CD4-positive, CD25-positive, alpha-beta regulatory T cell (primary cell): ENCODE data around the gene STK4. TPM values are rescaled to one million over a fixed set of nuclear protein-coding genes. Genes with fewer than 3 reads are reported as not detected.
A peak's percentile ranks its signal among the peaks of the same experiment; 100 is the strongest.

Experiments used
- ATAC-seq, 2 donors: fragments of 150-1000 bp; cut with Tn5 transposase; one replicate each; pipeline ENCODE4 v1.10.0; 2021; ENCODE audit warnings: low read depth in 2 of 2, moderate number of reproducible peaks in 2 of 2, moderate library complexity in 1 of 2
- DNase-seq, 3 donors: peaks; one replicate each; pipeline versions ENCODE4 v3.0.0 to v3.0.0-alpha.2; 2012 to 2022; ENCODE audit warnings: mixed read lengths in 1 of 3
- H3K27ac ChIP-seq: one replicate; pipeline ENCODE4 v1.7.0; 2013; ENCODE audit warnings: mild to moderate bottlenecking, low read length; ENCODE audit not compliant: insufficient read depth, poor library complexity, severe bottlenecking
- H3K27me3 ChIP-seq: one replicate; pipeline ENCODE4 v1.7.0; 2013; ENCODE audit warnings: low read length; ENCODE audit not compliant: control insufficient read depth, insufficient read depth
- H3K36me3 ChIP-seq: one replicate; pipeline ENCODE4 v1.7.0; 2013; ENCODE audit warnings: mild to moderate bottlenecking, low read length, moderate library complexity; ENCODE audit not compliant: control insufficient read depth, insufficient read depth
- H3K4me1 ChIP-seq: 2 replicates; pipeline ENCODE4 v1.7.0; 2013; ENCODE audit warnings: mild to moderate bottlenecking, low read length; ENCODE audit not compliant: insufficient read depth, control insufficient read depth, poor library complexity, severe bottlenecking
- H3K4me3 ChIP-seq: one replicate; pipeline ENCODE4 v1.7.0; 2013; ENCODE audit warnings: low read depth, mild to moderate bottlenecking, low read length, moderate library complexity
- H3K9me3 ChIP-seq, 2 experiments: 1 replicate in 1 of 2; 2 replicates in 1 of 2; pipeline ENCODE4 v1.7.0; 2013; ENCODE audit warnings: low read length in 2 of 2, mild to moderate bottlenecking in 1 of 2, moderate library complexity in 1 of 2; ENCODE audit not compliant: control insufficient read depth in 2 of 2
- H3K27ac Mint-ChIP-seq, 3 donors: one replicate each; pipeline ENCODE4 v1.8.0; 2020 to 2022; ENCODE audit warnings: mild to moderate bottlenecking in 3 of 3, mixed read lengths in 3 of 3, moderate library complexity in 2 of 3
- H3K27me3 Mint-ChIP-seq: one replicate; pipeline ENCODE4 v1.8.0; 2022; ENCODE audit warnings: mild to moderate bottlenecking, mixed read lengths
- H3K36me3 Mint-ChIP-seq: one replicate; pipeline ENCODE4 v1.8.0; 2020; ENCODE audit warnings: mixed read lengths
- H3K4me1 Mint-ChIP-seq, 4 donors: one replicate each; pipeline ENCODE4 v1.8.0; 2020 to 2022; ENCODE audit warnings: mixed read lengths in 4 of 4, mild to moderate bottlenecking in 1 of 4
- H3K4me3 Mint-ChIP-seq, 4 donors: one replicate each; pipeline ENCODE4 v1.8.0; 2020 to 2022; ENCODE audit warnings: mild to moderate bottlenecking in 4 of 4, mixed read lengths in 4 of 4, moderate library complexity in 3 of 4
- H3K9me3 Mint-ChIP-seq, 7 donors: one replicate each; pipeline ENCODE4 v1.8.0; 2020 to 2022; ENCODE audit warnings: mixed read lengths in 7 of 7, mild to moderate bottlenecking in 3 of 7, moderate library complexity in 2 of 7
- polyA plus RNA-seq, 4 donors: library from polyadenylated mRNA; unstranded; fragments of 300-500 nt; fragmentation: Illumina TruSeq; gene quantifications; one replicate each; pipeline ENCODE4 v1.2.3, GENCODE V29; 2021
- total RNA-seq: library from RNA; stranded (reverse); gene quantifications from one replicate; pipeline ENCODE4 v1.2.3, GENCODE V29; 2022

The STK4 gene
- total and polyA plus RNA-seq, 5 donors from 2014 or later: 211 to 375 (median 227) TPM

- H3K27me3 Mint-ChIP-seq: no peaks in the 10 kb centered on the region
Observed at GRCh38 chr20:45041464-45042337, 75.4 kb downstream of the STK4 start.

GRCh38 chr20:45042978-45043377 lies 76.7 kb downstream of the STK4 start:
- Mint-ChIP-seq H3K4me3 (no peak overlapping the region), H3K9me3 (no peaks in the 10 kb centered on the region), H3K27me3 (no peaks in the 10 kb centered on the region), H3K27ac (peak overlapping the region in 1 of 3 donors; percentile 27), H3K4me1 (peaks cover 25 to 84% (median 60%) of the 10 kb centered on the region in 4 donors), H3K36me3 (peaks cover 35% of the 10 kb centered on the region)
- no peaks in the 10 kb centered on the region for H3K9me3 ChIP-seq
- H3K4me3 ChIP-seq: no peak overlapping the region
- peaks cover 77% of the 10 kb centered on the region for H3K36me3 ChIP-seq
- peaks cover 55% of the 10 kb centered on the region for H3K4me1 ChIP-seq
- H3K27ac ChIP-seq: peak overlapping the region; percentile 64
- no peaks in the 10 kb centered on the region for H3K27me3 ChIP-seq
- DNase-seq (no peak), ATAC-seq (no peak)

More at GRCh38 chr20:45041464-45042337, 75.4 kb downstream of the STK4 start:
- ATAC-seq (peak; percentile 43 to 52), DNase-seq (no peak)
- Histone ChIP-seq H3K36me3 (peaks cover 71% of the 10 kb centered on the region), H3K4me3 (peak overlapping the region; percentile 49), H3K27me3 (no peaks in the 10 kb centered on the region), H3K9me3 (no peaks in the 10 kb centered on the region), H3K4me1 (peaks cover 53% of the 10 kb centered on the region), H3K27ac (peak overlapping the region; percentile 52)
- Mint-ChIP-seq H3K27ac (peak overlapping the region; percentile 27 to 94 (median 47)), H3K4me3 (peak overlapping the region in 2 of 4 donors; percentile 14 to 15), H3K9me3 (no peaks in the 10 kb centered on the region), H3K36me3 (peaks cover 37% of the 10 kb centered on the region), H3K4me1 (peaks cover 25 to 85% (median 60%) of the 10 kb centered on the region in 4 donors)

- Histone ChIP-seq H3K27ac (peak overlapping the region; percentile 64), H3K4me1 (peaks cover 56% of the 10 kb centered on the region), H3K9me3 (no peaks in the 10 kb centered on the region), H3K4me3 (peak overlapping the region; percentile 13), H3K36me3 (peaks cover 83% of the 10 kb centered on the region), H3K27me3 (no peaks in the 10 kb centered on the region)
- H3K27me3 Mint-ChIP-seq: no peaks in the 10 kb centered on the region
- ATAC-seq: peak; percentile 85 to 88
- no peaks in the 10 kb centered on the region for H3K9me3 Mint-ChIP-seq
- peak; percentile 31 to 76 (median 66) for DNase-seq
- peak overlapping the region; percentile 27 to 88 (median 42) for H3K27ac Mint-ChIP-seq
- H3K4me1 Mint-ChIP-seq: peaks cover 29 to 86% (median 62%) of the 10 kb centered on the region in 4 donors
- peak overlapping the region in 2 of 4 donors; percentile 24 to 63 for H3K4me3 Mint-ChIP-seq
- peaks cover 45% of the 10 kb centered on the region for H3K36me3 Mint-ChIP-seq
Observed at GRCh38 chr20:45044084-45044573, 77.8 kb downstream of the STK4 start.

- Mint-ChIP-seq H3K9me3 (no peaks in the 10 kb centered on the region), H3K4me3 (peak overlapping the region in 1 of 4 donors; percentile 63), H3K27ac (peak overlapping the region in 1 of 3 donors; percentile 27), H3K27me3 (no peaks in the 10 kb centered on the region), H3K36me3 (peaks cover 48% of the 10 kb centered on the region), H3K4me1 (peaks cover 30 to 86% (median 66%) of the 10 kb centered on the region in 4 donors)
- Histone ChIP-seq H3K4me1 (peaks cover 56% of the 10 kb centered on the region), H3K4me3 (no peak overlapping the region), H3K27me3 (no peaks in the 10 kb centered on the region), H3K27ac (peak overlapping the region; percentile 41), H3K9me3 (no peaks in the 10 kb centered on the region), H3K36me3 (peaks cover 83% of the 10 kb centered on the region)
- no peak for ATAC-seq
- DNase-seq: no peak
Observed at GRCh38 chr20:45044601-45045000, 78.3 kb downstream of the STK4 start.

GRCh38 chr20:45047581-45048119 lies 81.3 kb downstream of the STK4 start:
- H3K27me3 ChIP-seq: no peaks in the 10 kb centered on the region
- Mint-ChIP-seq H3K27me3 (no peaks in the 10 kb centered on the region), H3K27ac (peak overlapping the region in 1 of 3 donors; percentile 55), H3K4me1 (peaks cover 36 to 83% (median 63%) of the 10 kb centered on the region in 4 donors), H3K9me3 (no peaks in the 10 kb centered on the region), H3K4me3 (no peak overlapping the region), H3K36me3 (peaks cover 49% of the 10 kb centered on the region)
- DNase-seq (no peak), ATAC-seq (no peak)
- H3K9me3 ChIP-seq: no peaks in the 10 kb centered on the region
- H3K27ac ChIP-seq: no peak overlapping the region
- H3K4me1 ChIP-seq: peaks cover 61% of the 10 kb centered on the region
- H3K4me3 ChIP-seq: no peak overlapping the region
- peaks cover 65% of the 10 kb centered on the region for H3K36me3 ChIP-seq

GRCh38 chr20:45049438-45049837 lies 83.1 kb downstream of the STK4 start:
- peaks cover 69% of the 10 kb centered on the region for H3K36me3 ChIP-seq
- peak overlapping the region; percentile 80 to 98 (median 85) for H3K27ac Mint-ChIP-seq

GRCh38 chr20:45049904-45050471 lies 83.7 kb downstream of the STK4 start:
- H3K27ac ChIP-seq: peak overlapping the region; percentile 26
- ATAC-seq (peak; percentile 10 to 42), DNase-seq (peak in 1 of 3 donors; percentile 31)

More at GRCh38 chr20:45049438-45049837, 83.1 kb downstream of the STK4 start:
- H3K27me3 ChIP-seq: no peaks in the 10 kb centered on the region
- DNase-seq (no peak), ATAC-seq (no peak)
- Mint-ChIP-seq H3K27me3 (no peaks in the 10 kb centered on the region), H3K9me3 (no peaks in the 10 kb centered on the region), H3K36me3 (peaks cover 50% of the 10 kb centered on the region), H3K4me3 (peak overlapping the region; percentile 48 to 82 (median 58)), H3K4me1 (peaks cover 30 to 82% (median 65%) of the 10 kb centered on the region in 4 donors)
- peak overlapping the region; percentile 26 for H3K27ac ChIP-seq
- H3K4me1 ChIP-seq: peaks cover 68% of the 10 kb centered on the region
- H3K9me3 ChIP-seq: no peaks in the 10 kb centered on the region
- H3K4me3 ChIP-seq: peak overlapping the region; percentile 72

More at GRCh38 chr20:45049904-45050471, 83.7 kb downstream of the STK4 start:
- Mint-ChIP-seq H3K27ac (peak overlapping the region; percentile 80 to 98 (median 85)), H3K36me3 (peaks cover 54% of the 10 kb centered on the region), H3K27me3 (no peaks in the 10 kb centered on the region), H3K4me1 (peaks cover 33 to 84% (median 66%) of the 10 kb centered on the region in 4 donors), H3K4me3 (peak overlapping the region; percentile 48 to 82 (median 58)), H3K9me3 (no peaks in the 10 kb centered on the region)
- Histone ChIP-seq H3K4me1 (peaks cover 65% of the 10 kb centered on the region), H3K4me3 (peak overlapping the region; percentile 72), H3K9me3 (no peaks in the 10 kb centered on the region), H3K27me3 (no peaks in the 10 kb centered on the region), H3K36me3 (peaks cover 70% of the 10 kb centered on the region)
